HEK293 (cell line): ENCODE measurements around the gene KLC4.

ENCODE experiments used
- HIC1 ChIP-seq: fragments of 450-650 bp; formaldehyde crosslinking; IDR thresholded peaks from 2 replicates; pipeline ENCODE4 v1.5.1; 2016; ENCODE audit warnings: missing biosample characterization, missing genetic modification characterization
- KLF1 ChIP-seq: fragments of 450-650 bp; formaldehyde crosslinking; IDR thresholded peaks from 2 replicates; pipeline ENCODE4 v1.5.1; 2016; ENCODE audit warnings: missing biosample characterization, missing genetic modification characterization
- MYNN ChIP-seq: fragments of 450-650 bp; formaldehyde crosslinking; IDR thresholded peaks from 2 replicates; pipeline ENCODE4 v1.5.1; 2016; ENCODE audit warnings: missing biosample characterization, missing genetic modification characterization, borderline replicate concordance
- MZF1 ChIP-seq: fragments of 450-650 bp; formaldehyde crosslinking; IDR thresholded peaks from 2 replicates; pipeline ENCODE4 v1.5.1; 2017; ENCODE audit warnings: missing biosample characterization, missing genetic modification characterization, borderline replicate concordance
- SCRT2 ChIP-seq: fragments of 450-650 bp; formaldehyde crosslinking; IDR thresholded peaks from 2 replicates; pipeline ENCODE4 v1.5.1; 2016; ENCODE audit warnings: missing biosample characterization, missing genetic modification characterization
- SP2 ChIP-seq: fragments of 450-650 bp; formaldehyde crosslinking; IDR thresholded peaks from 2 replicates; pipeline ENCODE4 v1.5.1; 2016; ENCODE audit warnings: missing biosample characterization, missing genetic modification characterization
- YY2 ChIP-seq: fragments of 450-650 bp; formaldehyde crosslinking; IDR thresholded peaks from 2 replicates; pipeline ENCODE4 v1.5.1; 2016; ENCODE audit warnings: missing biosample characterization, missing genetic modification characterization
- ZBTB17 ChIP-seq: fragments of 450-650 bp; formaldehyde crosslinking; IDR thresholded peaks from 2 replicates; pipeline ENCODE4 v1.5.1; 2016; ENCODE audit warnings: missing biosample characterization, missing genetic modification characterization
- ZBTB6 ChIP-seq: fragments of 450-650 bp; formaldehyde crosslinking; IDR thresholded peaks from 2 replicates; pipeline ENCODE4 v1.5.1; 2017; ENCODE audit warnings: missing biosample characterization, missing genetic modification characterization
- ZFP69B ChIP-seq: fragments of 450-650 bp; formaldehyde crosslinking; IDR thresholded peaks from 2 replicates; pipeline ENCODE4 v1.5.1; 2016; ENCODE audit warnings: missing biosample characterization, missing genetic modification characterization
- ZNF112 ChIP-seq: fragments of 450-650 bp; formaldehyde crosslinking; IDR thresholded peaks from 2 replicates; pipeline ENCODE4 v1.5.0; 2017; ENCODE audit warnings: missing biosample characterization, missing genetic modification characterization
- ZNF174 ChIP-seq: fragments of 450-650 bp; formaldehyde crosslinking; IDR thresholded peaks from 2 replicates; pipeline ENCODE4 v1.5.0; 2017; ENCODE audit warnings: missing biosample characterization, mild to moderate bottlenecking, missing genetic modification characterization
- ZNF280D ChIP-seq: fragments of 450-650 bp; formaldehyde crosslinking; IDR thresholded peaks from 2 replicates; pipeline ENCODE4 v1.5.1; 2016; ENCODE audit warnings: missing biosample characterization, missing genetic modification characterization
- ZNF366 ChIP-seq: fragments of 450-650 bp; formaldehyde crosslinking; conservative IDR thresholded peaks from 2 replicates; pipeline ENCODE4 v1.5.1; 2016; ENCODE audit warnings: missing biosample characterization, missing genetic modification characterization
- ZNF394 ChIP-seq: fragments of 450-650 bp; formaldehyde crosslinking; IDR thresholded peaks from 2 replicates; pipeline ENCODE4 v1.5.1; 2016; ENCODE audit warnings: missing biosample characterization, missing genetic modification characterization, mild to moderate bottlenecking, moderate library complexity, borderline replicate concordance
- ZNF416 ChIP-seq: fragments of 450-650 bp; formaldehyde crosslinking; IDR thresholded peaks from 2 replicates; pipeline ENCODE4 v1.5.1; 2016; ENCODE audit warnings: missing biosample characterization, missing genetic modification characterization
- ZNF433 ChIP-seq: fragments of 450-650 bp; formaldehyde crosslinking; IDR thresholded peaks from 2 replicates; pipeline ENCODE4 v1.5.1; 2016; ENCODE audit warnings: missing biosample characterization, missing genetic modification characterization, low read depth
- ZNF488 ChIP-seq: fragments of 450-650 bp; formaldehyde crosslinking; IDR thresholded peaks from 2 replicates; pipeline ENCODE4 v1.5.1; 2016; ENCODE audit warnings: missing biosample characterization, missing genetic modification characterization
- ZNF530 ChIP-seq: fragments of 450-650 bp; formaldehyde crosslinking; IDR thresholded peaks from 2 replicates; pipeline ENCODE4 v1.5.1; 2016; ENCODE audit warnings: low read depth, missing biosample characterization, missing genetic modification characterization
- ZNF548 ChIP-seq: fragments of 450-650 bp; formaldehyde crosslinking; IDR thresholded peaks from 2 replicates; pipeline ENCODE4 v1.5.1; 2016; ENCODE audit warnings: missing biosample characterization, missing genetic modification characterization
- ZNF555 ChIP-seq: fragments of 450-650 bp; formaldehyde crosslinking; conservative IDR thresholded peaks from 2 replicates; pipeline ENCODE4 v1.5.1; 2017; ENCODE audit warnings: missing biosample characterization, mild to moderate bottlenecking, missing genetic modification characterization, inconsistent platforms
- ZNF610 ChIP-seq: fragments of 450-650 bp; formaldehyde crosslinking; IDR thresholded peaks from 2 replicates; pipeline ENCODE4 v1.5.1; 2016; ENCODE audit warnings: missing biosample characterization, missing genetic modification characterization, borderline replicate concordance
- ZNF629 ChIP-seq: fragments of 450-650 bp; formaldehyde crosslinking; IDR thresholded peaks from 2 replicates; pipeline ENCODE4 v1.5.1; 2017; ENCODE audit warnings: missing biosample characterization, missing genetic modification characterization
- ZNF654 ChIP-seq: fragments of 450-650 bp; formaldehyde crosslinking; IDR thresholded peaks from 2 replicates; pipeline ENCODE4 v1.5.1; 2016; ENCODE audit warnings: low read depth, missing biosample characterization, missing genetic modification characterization

KLC4 gene

GRCh38 chr6:43020847-43021246 is 38.6 kb upstream of the KLC4 start (continued):
- TF ChIP-seq ZNF433 (tag by site-specific recombination) (no peak), MYNN (tag by site-specific recombination) (no peak), YY2 (tag by site-specific recombination) (no peak), ZNF280D (tag by site-specific recombination) (no peak), MZF1 (tag by site-specific recombination) (peak; percentile 42; the same call in 1 of the 2 replicates), ZNF112 (tag by site-specific recombination) (no peak), ZNF366 (tag by site-specific recombination) (0 out of 2 replicates have a peak, but pooled peaks have one; percentile 19), ZNF548 (tag by site-specific recombination) (no peak), ZFP69B (tag by site-specific recombination) (no peak), ZNF416 (tag by site-specific recombination) (no peak), KLF1 (tag by site-specific recombination) (0 out of 2 replicates have a peak, but pooled peaks have one; percentile 14), SP2 (peak; percentile 62; the same call in 1 of the 2 replicates), ZNF530 (no peak), ZNF174 (tag by site-specific recombination) (no peak), ZNF488 (no peak), ZBTB17 (tag by site-specific recombination) (peak; percentile 57), ZNF654 (no peak), ZNF394 (tag by site-specific recombination) (no peak), ZNF610 (tag by site-specific recombination) (no peak), HIC1 (no peak), SCRT2 (tag by site-specific recombination) (peak; percentile 69), ZNF629 (tag by site-specific recombination) (no peak), ZBTB6 (peak; percentile 76), ZNF555 (tag by site-specific recombination) (no peak)
